ENCODE measurements around the gene ZSWIM5. TPM values are rescaled to one million over a fixed set of nuclear protein-coding genes. Genes with fewer than 3 reads are reported as not detected.
"Not testable (repeated sequence)": the region's sequence is repeated elsewhere in the genome, so short reads cannot be mapped to it uniquely, and the experiment has no call there.

The ZSWIM5 gene
- total RNA-seq, 1 donor from 2014 or later = 0.79 TPM

DNA sequence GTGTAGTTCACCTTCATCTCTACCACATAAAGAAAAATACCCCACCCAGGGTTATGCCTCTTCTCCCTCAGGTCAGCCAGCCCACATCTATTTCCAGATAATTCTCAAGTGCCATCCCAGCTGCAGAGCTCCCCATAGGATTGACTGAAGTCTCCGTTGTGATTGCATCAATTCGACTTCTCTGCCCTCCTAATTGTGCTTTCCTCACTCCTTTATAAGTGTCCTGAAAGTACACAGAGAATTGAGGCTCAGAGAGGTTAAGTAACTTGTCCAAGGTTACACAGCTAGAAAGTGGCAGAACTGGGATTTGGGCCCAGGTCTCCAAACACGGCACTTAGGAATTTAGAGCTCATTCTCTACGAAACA is 15.0 kb downstream of the ZSWIM5 start:
- peak overlapping the region; percentile 4 for H3K4me2 ChIP-seq (ENCODE audit: low read length)

DNA sequence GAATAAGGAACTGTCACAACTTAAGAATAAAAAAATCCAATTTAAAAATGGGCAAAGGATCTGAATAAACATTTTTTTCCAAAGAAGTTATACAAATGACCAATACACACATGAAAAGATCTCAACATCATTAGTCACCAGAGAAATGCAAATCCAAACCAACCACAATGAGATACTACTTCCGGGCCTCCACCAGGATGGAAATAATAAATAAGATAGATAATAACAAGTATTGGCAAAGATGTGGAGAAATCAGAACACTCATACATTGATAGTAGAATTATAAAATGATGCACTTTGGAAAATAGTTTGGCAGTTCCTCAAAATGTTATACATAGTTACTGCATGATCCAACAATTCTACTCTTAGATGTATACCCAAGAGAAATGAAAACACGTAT is 18.7 kb downstream of the ZSWIM5 start:
- Mint-ChIP-seq H3K36me3 (ENCODE audit: low read depth, unreplicated experiment) (no peaks in the 10 kb centered on the region), H3K27me3 (ENCODE audit: low read depth, unreplicated experiment) (no peaks in the 10 kb centered on the region), H3K4me1 (ENCODE audit: low read depth, unreplicated experiment) (peaks cover 8% of the 10 kb centered on the region), H3K27ac (ENCODE audit: unreplicated experiment) (no peak overlapping the region), H3K9me3 (ENCODE audit: unreplicated experiment) (peaks cover 3% of the 10 kb centered on the region), H3K4me3 (ENCODE audit: unreplicated experiment) (no peak overlapping the region)
- no peaks in the 10 kb centered on the region for H3K36me3 ChIP-seq (ENCODE audit: insufficient read depth, low read length)
- H3K27ac ChIP-seq (ENCODE audit: low read depth, low read length) = no peak overlapping the region
- H3K9ac ChIP-seq (ENCODE audit: low read length) = no peak overlapping the region
- no peak for TF ChIP-seq EZH2 (IDR thresholded peaks at IDR 0.05; ENCODE audit: insufficient read depth, low read length)
- TF ChIP-seq, protein P1, sequence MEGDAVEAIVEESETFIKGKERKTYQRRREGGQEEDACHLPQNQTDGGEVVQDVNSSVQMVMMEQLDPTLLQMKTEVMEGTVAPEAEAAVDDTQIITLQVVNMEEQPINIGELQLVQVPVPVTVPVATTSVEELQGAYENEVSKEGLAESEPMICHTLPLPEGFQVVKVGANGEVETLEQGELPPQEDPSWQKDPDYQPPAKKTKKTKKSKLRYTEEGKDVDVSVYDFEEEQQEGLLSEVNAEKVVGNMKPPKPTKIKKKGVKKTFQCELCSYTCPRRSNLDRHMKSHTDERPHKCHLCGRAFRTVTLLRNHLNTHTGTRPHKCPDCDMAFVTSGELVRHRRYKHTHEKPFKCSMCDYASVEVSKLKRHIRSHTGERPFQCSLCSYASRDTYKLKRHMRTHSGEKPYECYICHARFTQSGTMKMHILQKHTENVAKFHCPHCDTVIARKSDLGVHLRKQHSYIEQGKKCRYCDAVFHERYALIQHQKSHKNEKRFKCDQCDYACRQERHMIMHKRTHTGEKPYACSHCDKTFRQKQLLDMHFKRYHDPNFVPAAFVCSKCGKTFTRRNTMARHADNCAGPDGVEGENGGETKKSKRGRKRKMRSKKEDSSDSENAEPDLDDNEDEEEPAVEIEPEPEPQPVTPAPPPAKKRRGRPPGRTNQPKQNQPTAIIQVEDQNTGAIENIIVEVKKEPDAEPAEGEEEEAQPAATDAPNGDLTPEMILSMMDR (IDR thresholded peaks at IDR 0.05; ENCODE audit: insufficient read depth, low read depth, low read length) = no peak
- FAIRE-seq = no peak
- no peaks in the 10 kb centered on the region for H3K79me2 ChIP-seq (ENCODE audit: insufficient read depth, low read length)
- H3K27me3 ChIP-seq (ENCODE audit: insufficient read depth, low read length) = no peaks in the 10 kb centered on the region
- H3K9me3 ChIP-seq (ENCODE audit: insufficient read depth, low read depth, low read length) = no peaks in the 10 kb centered on the region
- H3K4me1 ChIP-seq (ENCODE audit: insufficient read depth, low read length) = no peaks in the 10 kb centered on the region
- no peaks in the 10 kb centered on the region for H4K20me1 ChIP-seq (ENCODE audit: insufficient read depth, low read length)
- peak; percentile 25 for DNase-seq (ENCODE audit: low read depth)
- H3K4me2 ChIP-seq (ENCODE audit: low read length) = no peak overlapping the region
- H2AFZ ChIP-seq (ENCODE audit: low read depth, low read length) = no peak overlapping the region
- no peak overlapping the region for H3K4me3 ChIP-seq (ENCODE audit: insufficient read depth, low read depth, low read length)

More for the DNA sequence above, 15.0 kb downstream of the ZSWIM5 start:
- Histone ChIP-seq H3K79me2 (ENCODE audit: insufficient read depth, low read length) (no peaks in the 10 kb centered on the region), H3K9me3 (ENCODE audit: insufficient read depth, low read depth, low read length) (no peaks in the 10 kb centered on the region), H3K27ac (ENCODE audit: low read depth, low read length) (no peak overlapping the region), H3K9ac (ENCODE audit: low read length) (no peak overlapping the region), H3K4me3 (ENCODE audit: insufficient read depth, low read depth, low read length) (no peak overlapping the region), H3K36me3 (ENCODE audit: insufficient read depth, low read length) (no peaks in the 10 kb centered on the region), H3K27me3 (ENCODE audit: insufficient read depth, low read length) (no peaks in the 10 kb centered on the region), H3K4me1 (ENCODE audit: insufficient read depth, low read length) (no peaks in the 10 kb centered on the region), H2AFZ (ENCODE audit: low read depth, low read length) (no peak overlapping the region), H4K20me1 (ENCODE audit: insufficient read depth, low read length) (no peaks in the 10 kb centered on the region)
- DNase-seq (ENCODE audit: low read depth) (no peak), FAIRE-seq (no peak)
- no peak overlapping the region for H3K27ac Mint-ChIP-seq (ENCODE audit: unreplicated experiment)
- no peak for TF ChIP-seq EZH2 (IDR thresholded peaks at IDR 0.05; ENCODE audit: insufficient read depth, low read length)
- TF ChIP-seq, protein P1 (IDR thresholded peaks at IDR 0.05; ENCODE audit: insufficient read depth, low read depth, low read length) = no peak
- H3K4me3 Mint-ChIP-seq (ENCODE audit: unreplicated experiment) = no peak overlapping the region
- peaks cover 3% of the 10 kb centered on the region for H3K9me3 Mint-ChIP-seq (ENCODE audit: unreplicated experiment)
- no peaks in the 10 kb centered on the region for H3K36me3 Mint-ChIP-seq (ENCODE audit: low read depth, unreplicated experiment)
- H3K27me3 Mint-ChIP-seq (ENCODE audit: low read depth, unreplicated experiment) = no peaks in the 10 kb centered on the region
- H3K4me1 Mint-ChIP-seq (ENCODE audit: low read depth, unreplicated experiment) = peaks cover 8% of the 10 kb centered on the region

DNA sequence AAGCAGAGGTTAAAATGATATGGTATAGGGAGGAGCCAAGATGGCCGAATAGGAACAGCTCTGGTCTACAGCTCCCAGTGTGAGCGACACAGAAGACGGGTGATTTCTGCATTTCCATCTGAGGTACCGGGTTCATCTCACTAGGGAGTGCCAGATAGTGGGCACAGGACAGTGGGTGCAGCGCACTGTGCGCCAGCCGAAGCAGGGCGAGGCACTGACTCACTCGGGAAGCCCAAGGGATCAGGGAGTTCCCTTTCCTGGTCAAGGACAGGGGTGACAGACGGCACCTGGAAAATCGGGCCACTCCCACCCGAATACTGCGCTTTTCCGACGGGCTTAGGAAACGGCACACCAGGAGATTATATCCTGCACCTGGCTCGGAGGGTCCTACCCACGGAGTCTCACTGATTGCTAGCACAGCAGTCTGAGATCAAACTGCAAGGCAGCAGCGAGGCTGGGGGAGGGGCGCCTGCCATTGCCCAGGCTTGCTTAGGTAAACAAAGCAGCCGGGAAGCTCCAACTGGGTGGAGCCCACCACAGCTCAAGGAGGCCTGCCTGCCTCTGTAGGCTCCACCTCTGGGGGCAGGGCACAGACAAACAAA is 26.4 kb downstream of the ZSWIM5 start:
- H4K20me1 ChIP-seq (ENCODE audit: insufficient read depth, low read length); H3K36me3 Mint-ChIP-seq (ENCODE audit: low read depth, unreplicated experiment); FAIRE-seq: not testable (repeated sequence)

More for the DNA sequence above, 26.4 kb downstream of the ZSWIM5 start:
- not testable (repeated sequence) for H2AFZ ChIP-seq (ENCODE audit: low read depth, low read length); DNase-seq (ENCODE audit: low read depth); H3K9me3 ChIP-seq (ENCODE audit: insufficient read depth, low read depth, low read length); H3K4me1 Mint-ChIP-seq (ENCODE audit: low read depth, unreplicated experiment); H3K27me3 ChIP-seq (ENCODE audit: insufficient read depth, low read length); H3K9ac ChIP-seq (ENCODE audit: low read length); H3K4me3 Mint-ChIP-seq (ENCODE audit: unreplicated experiment); H3K36me3 ChIP-seq (ENCODE audit: insufficient read depth, low read length); H3K79me2 ChIP-seq (ENCODE audit: insufficient read depth, low read length); H3K27ac Mint-ChIP-seq (ENCODE audit: unreplicated experiment); H3K4me2 ChIP-seq (ENCODE audit: low read length); H3K4me3 ChIP-seq (ENCODE audit: insufficient read depth, low read depth, low read length); H3K27ac ChIP-seq (ENCODE audit: low read depth, low read length); H3K27me3 Mint-ChIP-seq (ENCODE audit: low read depth, unreplicated experiment); H3K4me1 ChIP-seq (ENCODE audit: insufficient read depth, low read length)
- peaks cover 16% of the 10 kb centered on the region for H3K9me3 Mint-ChIP-seq (ENCODE audit: unreplicated experiment)

Measured in astrocyte (in vitro differentiated cells and primary cell).